Measurements from ENCODE around the gene MATN3.

The MATN3 gene

DNA sequence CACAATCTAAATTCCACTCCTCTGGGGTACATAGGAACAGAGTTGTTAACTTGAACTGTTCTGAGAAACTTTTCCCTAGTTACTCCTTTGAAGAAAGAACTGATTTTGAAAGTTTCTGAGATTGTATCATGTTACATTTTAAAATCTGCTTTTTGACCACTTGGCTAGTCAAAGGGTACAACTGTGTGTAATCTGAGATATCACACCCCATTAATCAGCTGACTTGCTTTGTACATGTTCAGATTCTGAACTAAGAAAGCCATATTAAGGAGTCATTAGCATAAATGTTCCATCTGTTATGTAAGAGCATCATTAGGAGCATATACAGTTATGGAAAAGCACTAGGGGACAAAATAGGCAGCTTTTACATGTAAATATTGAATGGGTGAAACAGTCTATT is 18.7 kb downstream of the MATN3 start:
- no peak for TF ChIP-seq CTCF (IDR thresholded peaks at IDR 0.05; ENCODE audit: low read depth, low read length)
- H3K4me3 ChIP-seq (ENCODE audit: low read depth, low read length): no peak overlapping the region

DNA sequence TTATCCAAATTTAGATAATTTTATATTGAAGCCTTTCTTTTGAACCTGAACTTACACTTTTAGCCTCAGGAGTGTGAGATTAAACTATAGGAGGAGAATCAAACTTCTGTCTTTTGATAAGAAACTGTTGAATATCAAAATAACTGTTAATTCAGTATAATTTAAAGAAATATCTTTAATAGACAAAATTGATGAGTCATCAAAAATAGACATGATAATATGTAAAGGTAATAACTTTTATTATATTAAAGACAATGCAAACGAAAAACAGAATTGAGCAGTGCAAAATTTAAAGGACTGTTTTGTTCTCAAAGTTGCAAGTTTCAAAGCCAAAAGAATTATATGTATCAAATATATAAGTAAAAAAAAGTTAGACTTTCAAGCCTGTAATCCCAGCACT is 20.6 kb downstream of the MATN3 start:
- TF ChIP-seq CTCF (IDR thresholded peaks at IDR 0.05; ENCODE audit: low read depth, low read length): no peak
- no peak overlapping the region for H3K4me3 ChIP-seq (ENCODE audit: low read depth, low read length)

DNA sequence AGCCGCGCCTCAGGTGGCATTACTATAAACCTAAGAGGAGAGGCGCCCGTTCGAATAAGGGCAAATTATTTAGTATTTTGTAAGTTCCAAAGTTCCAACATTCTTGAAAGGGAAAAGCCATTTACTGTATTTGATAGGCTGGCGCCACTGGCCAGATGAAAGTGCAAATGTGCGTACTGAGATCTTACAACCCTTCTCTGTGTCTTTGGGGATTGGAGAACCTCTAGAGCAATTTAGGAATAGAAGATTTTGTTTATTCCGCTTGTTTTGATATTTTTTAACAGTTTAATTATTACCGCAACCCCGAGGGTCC is 22.1 kb downstream of the MATN3 start:
- H3K4me3 ChIP-seq (ENCODE audit: low read depth, low read length): peak overlapping the region; percentile 75
- no peak for TF ChIP-seq CTCF (IDR thresholded peaks at IDR 0.05; ENCODE audit: low read depth, low read length)

DNA sequence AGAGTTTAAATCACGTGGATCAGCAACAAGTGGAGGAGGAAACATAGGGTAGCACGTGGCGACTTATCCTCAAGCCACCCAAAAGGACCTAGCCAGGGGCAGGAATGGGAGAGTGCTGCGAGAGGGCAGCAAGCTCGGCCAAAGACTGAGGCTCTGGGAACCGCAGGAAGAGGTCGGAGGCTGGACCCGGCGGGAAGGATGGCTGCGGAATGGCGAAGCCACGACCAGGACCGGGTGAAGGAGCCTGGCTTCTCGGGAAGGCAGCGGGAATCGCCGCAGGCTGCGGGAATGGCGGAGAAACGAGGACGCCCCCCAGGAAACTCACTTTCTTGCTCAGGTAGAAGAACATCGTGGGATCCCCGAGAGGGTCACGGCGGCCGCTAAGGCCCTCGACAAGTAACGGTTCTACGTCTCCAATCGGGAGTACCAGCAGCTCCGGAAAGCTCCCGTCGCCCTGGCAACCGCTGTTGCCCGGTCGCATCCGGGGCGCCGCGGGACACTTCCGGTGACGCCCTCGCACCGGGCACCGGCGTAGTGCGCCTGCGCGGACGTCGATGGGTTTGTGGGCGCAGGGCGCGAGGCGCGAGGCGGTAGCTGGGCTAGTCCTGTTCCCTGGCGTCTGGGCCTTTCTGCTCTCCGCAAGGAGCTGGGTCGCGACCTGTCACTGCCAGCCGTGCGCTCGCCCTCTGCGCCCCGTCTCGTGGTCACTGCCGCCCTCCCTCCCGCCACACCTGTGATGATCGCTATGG is 22.6 kb downstream of the MATN3 start, which contains the start of gene WDR35:
WDR35 (minus strand) TSS at position 439 of the 749 bp plus-strand sequence; CDS start at position 349, 90 bp downstream.
- no peak for TF ChIP-seq CTCF (IDR thresholded peaks at IDR 0.05; ENCODE audit: low read depth, low read length)

GRCh38 chr2:19989342-19989666 is 23.2 kb downstream of the MATN3 start:
- H3K4me3 ChIP-seq (ENCODE audit: low read depth, low read length): peak overlapping the region; percentile 75
- no peak for TF ChIP-seq CTCF (IDR thresholded peaks at IDR 0.05; ENCODE audit: low read depth, low read length)

More for the DNA sequence above, 22.6 kb downstream of the MATN3 start, which contains the start of gene WDR35:
- peak within 1 kb of the TSS; percentile 75 for H3K4me3 ChIP-seq (ENCODE audit: low read depth, low read length)

DNA sequence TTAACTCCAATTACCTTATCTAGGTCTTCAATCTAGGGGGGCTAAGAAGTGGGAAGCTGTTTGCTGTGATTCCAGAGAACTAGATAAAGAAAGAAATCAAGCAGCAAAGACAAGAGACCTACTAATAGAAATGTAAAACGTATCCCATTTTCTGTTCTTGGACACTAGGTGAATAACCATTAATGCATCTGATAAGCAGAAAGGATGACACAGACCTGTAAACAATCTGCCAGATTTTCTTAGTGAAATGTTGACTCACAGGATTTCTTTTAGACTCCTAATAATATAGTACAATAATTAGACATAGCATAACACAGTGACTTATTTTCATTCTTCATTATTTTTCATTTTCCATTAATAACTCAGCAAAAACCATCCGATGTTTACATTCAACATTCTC is 23.9 kb downstream of the MATN3 start:
- TF ChIP-seq CTCF (IDR thresholded peaks at IDR 0.05; ENCODE audit: low read depth, low read length): no peak
- peak overlapping the region; percentile 75 for H3K4me3 ChIP-seq (ENCODE audit: low read depth, low read length)

DNA sequence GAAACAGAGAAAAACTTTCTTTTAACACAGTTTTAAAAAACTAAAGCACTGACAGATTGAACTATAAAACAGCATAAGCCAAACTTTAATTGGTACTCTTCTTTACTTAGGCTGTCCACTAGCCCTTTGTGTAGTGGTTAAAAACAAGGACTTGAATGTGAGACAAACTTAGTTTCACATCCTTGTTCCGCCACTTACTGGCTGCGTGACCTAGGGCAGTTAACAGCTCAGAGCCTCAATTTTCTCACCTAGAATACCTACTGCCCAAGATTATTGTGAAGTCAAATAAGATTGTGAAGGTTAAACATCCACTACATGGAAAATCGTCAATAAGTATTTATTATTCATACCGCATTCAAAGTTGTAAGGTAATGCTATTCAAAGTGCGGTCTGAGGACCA is 24.5 kb downstream of the MATN3 start:
- no peak overlapping the region for H3K4me3 ChIP-seq (ENCODE audit: low read depth, low read length)
- TF ChIP-seq CTCF (IDR thresholded peaks at IDR 0.05; ENCODE audit: low read depth, low read length): no peak

All from WI38 (cell line).